ENCODE measurements around the gene ZNF75A.

ZNF75A gene

DNA sequence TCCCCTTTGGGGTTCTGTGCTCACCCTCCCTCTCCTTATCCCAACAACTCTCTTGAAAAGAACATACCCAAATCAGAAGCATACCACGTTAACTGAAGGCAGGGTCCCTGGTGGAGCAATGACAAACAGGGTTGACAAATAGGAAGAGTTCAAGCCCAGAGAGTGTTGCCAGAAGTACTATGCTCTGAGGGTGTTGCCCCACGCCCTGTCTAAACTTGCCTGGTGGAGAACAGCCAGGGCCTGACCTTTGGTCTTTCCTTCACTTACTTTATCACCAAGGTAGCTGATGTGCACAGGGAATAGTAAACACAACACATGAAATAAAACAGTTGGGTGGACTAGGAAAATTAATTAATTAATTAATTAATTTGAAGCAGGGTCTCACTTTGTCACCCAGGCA is 23.3 kb downstream of the ZNF75A start:
- Histone ChIP-seq H3K4me1 (ENCODE audit: control insufficient read depth, insufficient read depth, low read length, unreplicated experiment) (no peaks in the 10 kb centered on the region), H3K4me3 (ENCODE audit: low read depth, low read length) (no peak overlapping the region), H3K27ac (ENCODE audit: low read depth, low read length) (no peak overlapping the region), H3K79me2 (ENCODE audit: control insufficient read depth, insufficient read depth, low read length, unreplicated experiment) (no peaks in the 10 kb centered on the region), H2AFZ (ENCODE audit: low read length, unreplicated experiment) (no peak overlapping the region), H3K27me3 (ENCODE audit: insufficient read depth, low read length) (peaks cover 10% of the 10 kb centered on the region), H3K36me3 (ENCODE audit: insufficient read depth, low read length) (no peaks in the 10 kb centered on the region)

DNA sequence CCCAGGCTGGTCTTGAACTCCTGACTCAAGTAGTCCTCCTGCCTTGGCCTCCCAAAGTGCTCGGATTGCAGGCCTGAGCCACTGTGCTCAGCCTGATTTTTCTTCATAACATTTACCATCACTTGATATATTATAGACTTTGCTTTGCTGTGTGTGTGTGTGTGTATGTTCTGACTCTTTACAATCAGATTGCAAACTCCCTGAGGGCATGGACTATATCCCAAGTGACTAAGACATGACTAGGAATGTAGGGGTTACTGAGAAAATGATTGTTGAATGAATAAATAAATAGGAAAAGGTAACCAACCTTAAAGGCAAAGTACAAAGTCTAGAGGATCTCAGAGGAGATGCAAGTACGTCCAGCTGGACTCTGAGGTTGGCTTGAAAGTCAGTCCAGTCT is 40.7 kb downstream of the ZNF75A start:
- Histone ChIP-seq H3K27me3 (ENCODE audit: insufficient read depth, low read length) (peaks cover 12% of the 10 kb centered on the region), H3K79me2 (ENCODE audit: control insufficient read depth, insufficient read depth, low read length, unreplicated experiment) (no peaks in the 10 kb centered on the region), H3K27ac (ENCODE audit: low read depth, low read length) (no peak overlapping the region), H3K36me3 (ENCODE audit: insufficient read depth, low read length) (no peaks in the 10 kb centered on the region), H2AFZ (ENCODE audit: low read length, unreplicated experiment) (no peak overlapping the region), H3K4me3 (ENCODE audit: low read depth, low read length) (no peak overlapping the region), H3K4me1 (ENCODE audit: control insufficient read depth, insufficient read depth, low read length, unreplicated experiment) (no peaks in the 10 kb centered on the region)

DNA sequence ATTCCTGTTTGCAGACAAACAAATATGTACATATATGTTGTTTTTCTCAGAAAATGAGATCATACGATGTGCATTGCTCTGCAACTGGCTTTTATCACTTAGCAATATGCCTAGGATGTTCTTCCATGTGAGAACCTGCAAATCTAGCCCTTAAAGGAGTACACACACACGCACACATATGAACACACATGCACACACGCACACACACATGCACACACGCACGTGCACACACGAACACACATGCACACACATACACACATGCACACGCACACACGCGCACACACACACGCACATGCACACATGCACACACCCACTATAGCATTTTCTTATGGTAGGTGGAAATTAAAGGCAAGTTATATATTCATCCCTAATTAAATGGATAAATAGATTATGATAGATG is 42.3 kb downstream of the ZNF75A start:
- Histone ChIP-seq H3K36me3 (ENCODE audit: insufficient read depth, low read length) (no peaks in the 10 kb centered on the region), H3K79me2 (ENCODE audit: control insufficient read depth, insufficient read depth, low read length, unreplicated experiment) (no peaks in the 10 kb centered on the region), H3K27ac (ENCODE audit: low read depth, low read length) (no peak overlapping the region), H3K4me1 (ENCODE audit: control insufficient read depth, insufficient read depth, low read length, unreplicated experiment) (no peaks in the 10 kb centered on the region), H3K4me3 (ENCODE audit: low read depth, low read length) (no peak overlapping the region), H2AFZ (ENCODE audit: low read length, unreplicated experiment) (no peak overlapping the region), H3K27me3 (ENCODE audit: insufficient read depth, low read length) (peaks cover 15% of the 10 kb centered on the region)

DNA sequence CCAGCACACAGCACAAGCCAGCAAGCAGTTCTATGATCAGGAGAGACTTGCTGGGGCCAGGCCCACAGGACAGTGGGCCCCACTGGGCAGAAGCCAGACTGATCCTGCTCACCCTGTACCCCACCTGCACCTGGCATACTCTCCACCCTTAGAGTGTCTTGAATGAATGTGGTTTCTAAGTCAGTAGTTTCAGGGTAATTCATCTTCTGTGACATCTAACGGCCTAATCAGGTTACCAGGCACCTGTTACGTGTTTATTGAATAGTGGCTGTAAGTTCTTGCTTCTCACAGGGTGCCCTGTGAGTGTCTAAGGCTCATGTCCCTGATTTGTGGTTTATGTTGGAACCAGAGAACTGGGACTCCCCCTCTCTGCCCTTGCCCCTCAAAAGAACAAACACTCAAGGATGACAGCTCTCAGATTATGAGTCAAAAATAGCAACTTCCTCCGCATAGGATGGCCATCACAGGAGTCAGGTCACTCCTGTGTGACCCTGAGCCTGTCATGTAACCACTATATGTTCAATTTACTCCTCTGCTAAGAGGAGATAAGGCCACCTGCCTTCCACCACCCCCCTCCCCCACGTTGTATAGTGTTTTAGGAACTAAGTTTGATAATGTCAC is 43.4 kb downstream of the ZNF75A start:
- no peak overlapping the region for H3K4me3 ChIP-seq (ENCODE audit: low read depth, low read length)
- H3K27me3 ChIP-seq (ENCODE audit: insufficient read depth, low read length), result peaks cover 19% of the 10 kb centered on the region
- no peak overlapping the region for H2AFZ ChIP-seq (ENCODE audit: low read length, unreplicated experiment)
- no peaks in the 10 kb centered on the region for H3K79me2 ChIP-seq (ENCODE audit: control insufficient read depth, insufficient read depth, low read length, unreplicated experiment)
- H3K36me3 ChIP-seq (ENCODE audit: insufficient read depth, low read length), result no peaks in the 10 kb centered on the region
- H3K4me1 ChIP-seq (ENCODE audit: control insufficient read depth, insufficient read depth, low read length, unreplicated experiment), result no peaks in the 10 kb centered on the region
- H3K27ac ChIP-seq (ENCODE audit: low read depth, low read length), result no peak overlapping the region

DNA sequence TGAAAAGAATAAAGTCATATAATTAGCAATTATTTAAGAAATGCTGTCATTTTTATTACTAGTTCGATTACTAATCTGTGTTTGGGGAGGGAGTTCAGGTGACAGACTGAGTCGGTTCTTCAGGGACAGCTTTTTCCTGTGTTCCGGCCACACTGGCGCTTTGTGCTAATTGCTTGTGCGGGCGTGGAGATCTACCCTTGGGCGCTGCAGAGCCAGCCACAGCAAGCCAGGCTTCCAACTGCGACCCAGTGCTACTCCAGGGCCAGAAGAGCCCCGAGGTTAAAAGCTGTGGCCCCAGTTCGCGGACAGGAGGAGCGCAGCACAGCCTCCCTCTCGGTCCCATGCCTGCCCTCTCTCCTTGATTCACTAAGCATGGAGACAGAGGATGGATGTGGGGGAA is 43.9 kb downstream of the ZNF75A start:
- Histone ChIP-seq H3K27ac (ENCODE audit: low read depth, low read length) (no peak overlapping the region), H3K4me3 (ENCODE audit: low read depth, low read length) (no peak overlapping the region), H3K4me1 (ENCODE audit: control insufficient read depth, insufficient read depth, low read length, unreplicated experiment) (no peaks in the 10 kb centered on the region), H3K79me2 (ENCODE audit: control insufficient read depth, insufficient read depth, low read length, unreplicated experiment) (no peaks in the 10 kb centered on the region), H3K36me3 (ENCODE audit: insufficient read depth, low read length) (no peaks in the 10 kb centered on the region), H3K27me3 (ENCODE audit: insufficient read depth, low read length) (peaks cover 22% of the 10 kb centered on the region), H2AFZ (ENCODE audit: low read length, unreplicated experiment) (no peak overlapping the region)

DNA sequence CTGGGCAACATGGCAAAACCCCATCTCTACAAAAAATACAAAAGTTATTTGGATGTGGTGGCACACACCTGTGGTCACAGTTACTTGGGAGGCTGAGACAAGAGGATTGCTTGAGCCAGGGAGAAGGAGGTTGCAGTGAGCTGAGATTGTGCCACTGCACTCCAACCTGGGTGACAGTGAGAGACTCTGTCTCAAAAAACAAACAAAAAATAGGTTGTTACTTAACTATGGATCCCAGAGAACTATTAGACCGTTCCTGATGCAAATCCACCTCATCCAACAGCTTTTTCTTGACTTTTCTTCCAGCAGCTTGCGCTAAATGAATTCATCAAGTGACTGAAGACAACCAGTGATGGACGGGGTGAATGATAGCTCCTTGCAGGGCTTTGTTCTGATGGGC is 50.3 kb downstream of the ZNF75A start, which contains the start of gene OR2C1:
TSS of gene OR2C1 (plus strand) at position 301 of the 400 bp plus-strand sequence. CDS start at position 353, 52 bp downstream.
- Histone ChIP-seq H3K4me1 (ENCODE audit: control insufficient read depth, insufficient read depth, low read length, unreplicated experiment) (no peaks in the 10 kb centered on the region), H2AFZ (ENCODE audit: low read length, unreplicated experiment) (no peak within 1 kb of the TSS), H3K27ac (ENCODE audit: low read depth, low read length) (no peak within 1 kb of the TSS), H3K27me3 (ENCODE audit: insufficient read depth, low read length) (peaks cover 51% of the 10 kb centered on the region), H3K36me3 (ENCODE audit: insufficient read depth, low read length) (no peaks in the 10 kb centered on the region), H3K4me3 (ENCODE audit: low read depth, low read length) (no peak within 1 kb of the TSS), H3K79me2 (ENCODE audit: control insufficient read depth, insufficient read depth, low read length, unreplicated experiment) (no peaks in the 10 kb centered on the region)

DNA sequence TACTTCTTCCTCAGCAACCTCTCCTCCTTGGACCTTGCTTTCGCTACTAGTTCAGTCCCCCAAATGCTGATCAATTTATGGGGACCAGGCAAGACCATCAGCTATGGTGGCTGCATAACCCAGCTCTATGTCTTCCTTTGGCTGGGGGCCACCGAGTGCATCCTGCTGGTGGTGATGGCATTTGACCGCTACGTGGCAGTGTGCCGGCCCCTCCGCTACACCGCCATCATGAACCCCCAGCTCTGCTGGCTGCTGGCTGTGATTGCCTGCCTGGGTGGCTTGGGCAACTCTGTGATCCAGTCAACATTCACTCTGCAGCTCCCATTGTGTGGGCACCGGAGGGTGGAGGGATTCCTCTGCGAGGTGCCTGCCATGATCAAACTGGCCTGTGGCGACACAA is 50.8 kb downstream of the ZNF75A start:
- Histone ChIP-seq H3K79me2 (ENCODE audit: control insufficient read depth, insufficient read depth, low read length, unreplicated experiment) (no peaks in the 10 kb centered on the region), H3K4me1 (ENCODE audit: control insufficient read depth, insufficient read depth, low read length, unreplicated experiment) (no peaks in the 10 kb centered on the region), H2AFZ (ENCODE audit: low read length, unreplicated experiment) (no peak overlapping the region), H3K4me3 (ENCODE audit: low read depth, low read length) (no peak overlapping the region), H3K27me3 (ENCODE audit: insufficient read depth, low read length) (peaks cover 56% of the 10 kb centered on the region), H3K27ac (ENCODE audit: low read depth, low read length) (no peak overlapping the region), H3K36me3 (ENCODE audit: insufficient read depth, low read length) (no peaks in the 10 kb centered on the region)

DNA sequence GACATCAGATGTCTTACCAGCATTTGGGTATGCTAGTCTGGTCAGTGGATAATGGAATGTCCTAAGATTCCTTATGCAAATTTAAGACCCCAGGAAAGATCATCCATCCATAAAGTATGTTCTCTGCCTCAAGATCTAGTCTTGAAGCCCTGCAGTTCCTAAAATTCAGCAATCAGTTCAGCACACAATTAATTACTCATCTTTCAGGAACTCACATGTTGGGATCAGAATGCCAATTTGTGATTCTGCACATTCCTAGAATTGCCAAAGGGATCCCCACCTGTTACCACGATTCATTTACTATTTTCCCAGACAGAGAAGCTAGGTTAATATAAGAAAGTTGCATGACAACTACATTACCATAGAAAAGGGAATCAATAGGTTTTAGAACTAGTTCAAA is 53.6 kb downstream of the ZNF75A start:
- Histone ChIP-seq H3K4me3 (ENCODE audit: low read depth, low read length) (no peak overlapping the region), H3K79me2 (ENCODE audit: control insufficient read depth, insufficient read depth, low read length, unreplicated experiment) (no peaks in the 10 kb centered on the region), H3K27ac (ENCODE audit: low read depth, low read length) (no peak overlapping the region), H3K36me3 (ENCODE audit: insufficient read depth, low read length) (peaks cover under 1% of the 10 kb centered on the region; the same call in 1 of the 2 replicates), H2AFZ (ENCODE audit: low read length, unreplicated experiment) (no peak overlapping the region), H3K4me1 (ENCODE audit: control insufficient read depth, insufficient read depth, low read length, unreplicated experiment) (no peaks in the 10 kb centered on the region), H3K27me3 (ENCODE audit: insufficient read depth, low read length) (peaks cover 58% of the 10 kb centered on the region)

DNA sequence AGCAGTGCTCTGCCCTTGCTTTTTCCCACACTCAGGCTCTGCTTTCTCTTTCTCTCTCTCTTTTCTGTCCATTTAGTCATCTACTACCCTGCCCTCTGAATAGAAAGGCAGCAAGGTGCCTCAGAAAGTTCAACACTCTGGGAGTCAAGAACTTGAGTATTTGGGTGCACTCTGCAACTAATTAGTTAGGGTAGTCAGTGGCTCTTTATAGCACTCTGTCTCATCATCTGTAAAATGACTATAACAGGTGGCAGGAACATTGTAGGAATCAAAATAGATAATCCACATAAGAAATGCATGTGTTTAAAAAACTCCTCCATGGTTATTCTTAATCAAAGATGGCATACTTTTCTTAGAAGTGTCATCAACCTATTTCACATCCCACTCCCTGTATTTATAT is 57.6 kb downstream of the ZNF75A start:
- Histone ChIP-seq H3K36me3 (ENCODE audit: insufficient read depth, low read length) (peaks cover 4% of the 10 kb centered on the region; the same call in 1 of the 2 replicates), H2AFZ (ENCODE audit: low read length, unreplicated experiment) (no peak overlapping the region), H3K4me3 (ENCODE audit: low read depth, low read length) (no peak overlapping the region), H3K4me1 (ENCODE audit: control insufficient read depth, insufficient read depth, low read length, unreplicated experiment) (no peaks in the 10 kb centered on the region), H3K27ac (ENCODE audit: low read depth, low read length) (no peak overlapping the region), H3K79me2 (ENCODE audit: control insufficient read depth, insufficient read depth, low read length, unreplicated experiment) (peaks cover 4% of the 10 kb centered on the region), H3K27me3 (ENCODE audit: insufficient read depth, low read length) (peaks cover 32% of the 10 kb centered on the region)

DNA sequence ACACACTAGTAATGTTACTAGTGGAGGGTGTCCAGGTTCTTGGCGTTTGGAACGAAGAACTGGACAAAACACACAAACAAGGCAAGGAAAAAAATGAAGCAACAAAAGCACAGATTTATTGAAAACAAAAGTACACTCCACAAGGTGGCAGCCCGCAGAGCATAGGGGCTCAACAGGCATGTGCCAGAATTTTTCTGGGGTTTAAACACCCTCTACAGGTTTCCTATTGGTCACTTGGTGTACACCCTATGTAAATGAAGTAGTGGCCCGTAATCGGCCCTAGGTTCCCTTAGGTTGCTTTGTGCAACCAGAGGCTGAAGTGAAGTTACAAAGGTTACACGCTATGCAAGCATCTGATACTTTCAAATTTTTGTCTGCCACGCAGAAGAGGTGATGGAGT is 58.5 kb downstream of the ZNF75A start:
- Histone ChIP-seq H3K27ac (ENCODE audit: low read depth, low read length) (no peak overlapping the region), H3K27me3 (ENCODE audit: insufficient read depth, low read length) (peaks cover 32% of the 10 kb centered on the region), H3K4me3 (ENCODE audit: low read depth, low read length) (no peak overlapping the region), H3K4me1 (ENCODE audit: control insufficient read depth, insufficient read depth, low read length, unreplicated experiment) (no peaks in the 10 kb centered on the region), H2AFZ (ENCODE audit: low read length, unreplicated experiment) (no peak overlapping the region), H3K36me3 (ENCODE audit: insufficient read depth, low read length) (peaks cover 4% of the 10 kb centered on the region; the same call in 1 of the 2 replicates), H3K79me2 (ENCODE audit: control insufficient read depth, insufficient read depth, low read length, unreplicated experiment) (peaks cover 4% of the 10 kb centered on the region)

DNA sequence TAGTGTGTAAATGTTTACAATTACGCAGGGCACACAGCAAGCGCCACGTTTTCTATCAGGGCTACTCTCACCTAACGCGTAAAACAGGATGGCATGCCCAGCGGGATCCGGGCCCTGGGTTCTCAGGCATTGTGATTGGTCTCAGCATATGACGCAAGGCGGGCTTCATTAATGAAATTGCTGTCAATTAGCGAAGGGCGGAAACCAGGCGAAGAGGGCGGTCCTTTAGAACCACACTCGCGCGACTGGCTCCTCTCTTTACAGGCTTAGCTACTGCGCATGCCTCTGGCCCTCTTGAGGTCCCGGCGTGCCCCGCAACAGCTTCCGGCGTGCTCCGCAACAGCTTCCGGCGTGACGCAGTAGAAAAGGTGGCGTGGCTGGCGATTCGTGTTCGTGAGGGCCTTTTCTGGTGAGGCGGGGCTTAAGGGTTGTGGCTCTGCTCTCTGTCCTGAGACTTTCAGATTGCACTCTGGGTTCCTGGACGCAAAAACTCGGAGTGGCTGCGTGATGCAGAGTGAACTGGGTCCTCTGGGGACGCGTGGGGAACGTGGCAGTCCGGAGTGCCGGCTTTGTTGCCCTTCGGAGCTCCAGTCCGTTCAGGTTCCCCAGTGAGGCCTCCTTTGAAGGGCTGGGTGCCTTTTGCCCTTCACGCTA is 59.6 kb downstream of the ZNF75A start:
- H3K36me3 ChIP-seq (ENCODE audit: insufficient read depth, low read length), result peaks cover 4% of the 10 kb centered on the region; the same call in 1 of the 2 replicates
- peak overlapping the region; percentile 100 for H2AFZ ChIP-seq (ENCODE audit: low read length, unreplicated experiment)
- peak overlapping the region; percentile 95 for H3K4me3 ChIP-seq (ENCODE audit: low read depth, low read length)
- H3K27me3 ChIP-seq (ENCODE audit: insufficient read depth, low read length), result peaks cover 26% of the 10 kb centered on the region
- peak overlapping the region; percentile 91 for H3K27ac ChIP-seq (ENCODE audit: low read depth, low read length)
- peaks cover 4% of the 10 kb centered on the region for H3K79me2 ChIP-seq (ENCODE audit: control insufficient read depth, insufficient read depth, low read length, unreplicated experiment)
- no peaks in the 10 kb centered on the region for H3K4me1 ChIP-seq (ENCODE audit: control insufficient read depth, insufficient read depth, low read length, unreplicated experiment)
